ENCODE data around the gene PTH2R. TPM values are rescaled to one million over a fixed set of nuclear protein-coding genes. Genes with fewer than 3 reads are reported as not detected.

Gene PTH2R
- total RNA-seq, 1 experiment from 2014 or later: 0.12 TPM

DNA sequence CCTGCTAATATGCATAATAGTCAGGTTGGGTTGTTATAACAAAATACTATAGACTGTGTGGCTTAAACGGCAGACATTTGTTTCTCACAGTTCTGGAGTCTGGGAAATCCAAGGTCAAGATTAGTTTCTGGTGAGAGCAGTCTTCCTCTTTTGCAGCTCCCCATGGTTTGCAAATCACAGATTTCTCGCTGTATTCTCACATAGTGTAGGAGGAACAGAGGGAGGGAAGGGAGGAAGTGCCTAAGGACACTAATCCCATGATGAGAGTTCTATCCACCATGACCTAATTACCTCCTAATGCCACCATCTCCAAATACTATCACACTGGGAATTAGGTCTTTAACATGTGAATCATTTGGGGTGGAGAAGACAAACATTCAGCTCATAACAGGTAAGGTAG, 20.1 kb upstream of the PTH2R start:
- no peak overlapping the region for H2AFZ ChIP-seq (ENCODE audit: low read depth, low read length, poor library complexity, severe bottlenecking)
- no peaks in the 10 kb centered on the region for H3K4me1 ChIP-seq (ENCODE audit: control insufficient read depth in 1 of 2, insufficient read depth in 2 of 2, low read length in 2 of 2)
- H3K27me3 ChIP-seq (ENCODE audit: insufficient read depth, low read length): 0 out of 2 replicates have a peak, but pooled peaks cover 3% of the 10 kb centered on the region
- H3K9ac ChIP-seq (ENCODE audit: low read length): no peak overlapping the region
- H3K4me3 ChIP-seq (replicated peaks in 1 of 2; ENCODE audit: low read depth in 1 of 2, low read length in 2 of 2): no peak overlapping the region
- intact Hi-C loops (cut with micrococcal nuclease): no loop called here
- ChIA-PET CTCF (no interaction called here), POLR2A (no interaction called here), RAD21 (ENCODE audit: low non-redundant PET in 1 of 2, low total read pairs in 2 of 2, uncharacterized antibody in 2 of 2, unreplicated experiment in 2 of 2) (no interaction called here)
- TF ChIP-seq EGR1 (IDR thresholded peaks at IDR 0.05; ENCODE audit: low read depth) (no peak), REST (IDR thresholded peaks at IDR 0.05; ENCODE audit: low read depth) (no peak), FOSL1 (IDR thresholded peaks at IDR 0.05; ENCODE audit: low read depth) (no peak)
- H3K9me3 ChIP-seq (ENCODE audit: control insufficient read depth in 1 of 2, insufficient read depth in 1 of 2, low read depth in 1 of 2, low read length in 2 of 2): no peaks in the 10 kb centered on the region
- no peaks in the 10 kb centered on the region for H4K20me1 ChIP-seq (ENCODE audit: insufficient read depth)
- DNase-seq (ENCODE audit: low read depth, low spot score): no peak
- no peaks in the 10 kb centered on the region for H3K9me2 ChIP-seq (ENCODE audit: insufficient read depth)
- H3K4me2 ChIP-seq (ENCODE audit: low read length): no peak overlapping the region
- BruUV-seq (replicated peaks): no TSS peak
- no peak for ATAC-seq
- H3K79me2 ChIP-seq (ENCODE audit: insufficient read depth, low read length): no peaks in the 10 kb centered on the region
- H3K27ac ChIP-seq (ENCODE audit: low read depth, low read length): no peak overlapping the region
- no peaks in the 10 kb centered on the region for H3K36me3 ChIP-seq (ENCODE audit: control insufficient read depth in 1 of 2, insufficient read depth in 2 of 2, low read length in 2 of 2)

- Histone ChIP-seq H2AFZ (ENCODE audit: low read depth, low read length, poor library complexity, severe bottlenecking) (no peak overlapping the region), H3K36me3 (ENCODE audit: control insufficient read depth in 1 of 2, insufficient read depth in 2 of 2, low read length in 2 of 2) (no peaks in the 10 kb centered on the region), H3K27ac (ENCODE audit: low read depth, low read length) (no peak overlapping the region), H3K4me3 (replicated peaks in 1 of 2; ENCODE audit: low read depth in 1 of 2, low read length in 2 of 2) (no peak overlapping the region), H3K4me1 (ENCODE audit: control insufficient read depth in 1 of 2, insufficient read depth in 2 of 2, low read length in 2 of 2) (no peaks in the 10 kb centered on the region), H4K20me1 (ENCODE audit: insufficient read depth) (no peaks in the 10 kb centered on the region), H3K4me2 (ENCODE audit: low read length) (no peak overlapping the region), H3K79me2 (ENCODE audit: insufficient read depth, low read length) (no peaks in the 10 kb centered on the region), H3K27me3 (ENCODE audit: insufficient read depth, low read length) (no peaks in the 10 kb centered on the region), H3K9ac (ENCODE audit: low read length) (no peak overlapping the region), H3K9me3 (ENCODE audit: control insufficient read depth in 1 of 2, insufficient read depth in 1 of 2, low read depth in 1 of 2, low read length in 2 of 2) (no peaks in the 10 kb centered on the region), H3K9me2 (ENCODE audit: insufficient read depth) (no peaks in the 10 kb centered on the region)
- CTCF ChIA-PET: no interaction called here
- ATAC-seq (no peak), DNase-seq (ENCODE audit: low read depth, low spot score) (no peak)
- intact Hi-C loops (cut with micrococcal nuclease): loop anchor here (10.0 kb wide), 2 partner anchors 1165 to 1575 kb away; no protein-coding TSS in a partner anchor
- POLR2A ChIA-PET: no interaction called here
- RAD21 ChIA-PET (ENCODE audit: low non-redundant PET in 1 of 2, low total read pairs in 2 of 2, uncharacterized antibody in 2 of 2, unreplicated experiment in 2 of 2): no interaction called here
- BruUV-seq (replicated peaks): no TSS peak
- TF ChIP-seq SP1 (IDR thresholded peaks at IDR 0.05; ENCODE audit: low read depth) (no peak), EGR1 (IDR thresholded peaks at IDR 0.05; ENCODE audit: low read depth) (no peak), EZH2phosphoT487 (IDR thresholded peaks at IDR 0.05; ENCODE audit: borderline replicate concordance) (no peak), SIN3A (IDR thresholded peaks at IDR 0.05; ENCODE audit: low read depth) (no peak), EZH2 (IDR thresholded peaks at IDR 0.05) (no peak), ELF1 (IDR thresholded peaks at IDR 0.05; ENCODE audit: borderline replicate concordance, low read depth) (no peak), JUND (IDR thresholded peaks at IDR 0.05) (no peak), POLR2A (IDR thresholded peaks at IDR 0.05; ENCODE audit: borderline replicate concordance, extremely low read depth, insufficient read depth, insufficient read length) (no peak), REST (IDR thresholded peaks at IDR 0.05; ENCODE audit: low read depth) (no peak), RAD21 (IDR thresholded peaks at IDR 0.05; ENCODE audit: low read depth) (no peak), YY1 (IDR thresholded peaks at IDR 0.05; ENCODE audit: extremely low read depth, insufficient replicate concordance, low read depth, low read length) (no peak), FOSL1 (IDR thresholded peaks at IDR 0.05; ENCODE audit: low read depth) (no peak)
- TF ChIP-seq, protein P1, sequence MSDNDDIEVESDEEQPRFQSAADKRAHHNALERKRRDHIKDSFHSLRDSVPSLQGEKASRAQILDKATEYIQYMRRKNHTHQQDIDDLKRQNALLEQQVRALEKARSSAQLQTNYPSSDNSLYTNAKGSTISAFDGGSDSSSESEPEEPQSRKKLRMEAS (IDR thresholded peaks at IDR 0.05): no peak
These were observed 16.7 kb upstream of the PTH2R start for GRCh38 chr2:208389940-208390339.

Measured in HCT116 (cell line).